ENCODE measurements around the gene CRY2. TPM values are rescaled to one million over a fixed set of nuclear protein-coding genes. Genes with fewer than 3 reads are reported as not detected.

CRY2 gene
- polyA plus RNA-seq, 2 of the 4 experiments (the other 2 are of a cell fraction) = 3.2 to 4.1 TPM

- WGBS (ENCODE audit: missing lambda C conversion rate) = 41% methylated on average over 4 of the region's 4 CpGs
- POLR2A ChIA-PET = no interaction called here
- DNase-seq (ENCODE audit: low read depth in 1 of 2, low spot score in 1 of 2) = no peak
- no peak for FAIRE-seq
- CTCF ChIA-PET = interaction anchor here (1.6 to 4.4 kb wide), 2 partner anchors 14 to 31 kb away, joined by 5 to 25 read pairs; no protein-coding TSS in a partner anchor
- H3K4me1 ChIP-seq = no peaks in the 10 kb centered on the region
- H3K4me2 ChIP-seq = no peak overlapping the region
- no peak overlapping the region for H3K4me3 ChIP-seq
- peaks cover 4% of the 10 kb centered on the region; the same call in 1 of the 3 replicates for H3K9me3 ChIP-seq
- no peak for TF ChIP-seq KDM5A (IDR thresholded peaks at IDR 0.05)
- no peak for TF ChIP-seq MYC (IDR thresholded peaks at IDR 0.05; ENCODE audit: borderline replicate concordance, low read length)
- TF ChIP-seq RFX5 (IDR thresholded peaks at IDR 0.05) = no peak
- no peak for TF ChIP-seq ELK1 (IDR thresholded peaks at IDR 0.05; ENCODE audit: low read depth, low read length)
- no peak for TF ChIP-seq CBX2 (IDR thresholded peaks at IDR 0.05; ENCODE audit: borderline replicate concordance, low read depth)
- TF ChIP-seq HOXB5 (CRISPR knock-in tag; IDR thresholded peaks at IDR 0.05) = no peak
- TF ChIP-seq FOXS1 (CRISPR knock-in tag; IDR thresholded peaks at IDR 0.05) = no peak
- TF ChIP-seq ZNF302 (CRISPR knock-in tag; IDR thresholded peaks at IDR 0.05) = no peak
- no peak for TF ChIP-seq RNF2 (IDR thresholded peaks at IDR 0.05; ENCODE audit: borderline replicate concordance, low read depth)
- TF ChIP-seq REST (IDR thresholded peaks at IDR 0.05) = no peak
- no peak for TF ChIP-seq KDM1A (IDR thresholded peaks at IDR 0.05; ENCODE audit: low read depth)
- no peak for TF ChIP-seq CHD4 (IDR thresholded peaks at IDR 0.05; ENCODE audit: borderline replicate concordance)
- no peak for TF ChIP-seq HOXA7 (CRISPR knock-in tag; IDR thresholded peaks at IDR 0.05)
- no peak for TF ChIP-seq POLR2A (IDR thresholded peaks at IDR 0.05; ENCODE audit: low read length)
- TF ChIP-seq MAZ (IDR thresholded peaks at IDR 0.05; ENCODE audit: borderline replicate concordance, low read depth, low read length) = no peak
- ATAC-seq = no peak
- H3K27ac ChIP-seq = no peak overlapping the region
Observed at GRCh38 chr11:45828996-45829395, 18.3 kb upstream of the CRY2 start.

GRCh38 chr11:45830596-45830995, 16.7 kb upstream of the CRY2 start:
- ChIA-PET POLR2A (no interaction called here), CTCF (interaction anchor here (1.6 kb wide), 1 partner anchor 29 kb away, joined by 5 read pairs; no protein-coding TSS in a partner anchor)
- Histone ChIP-seq H3K27ac (no peak overlapping the region), H3K4me1 (no peaks in the 10 kb centered on the region), H3K9me3 (peaks cover 4% of the 10 kb centered on the region; the same call in 1 of the 3 replicates), H3K4me2 (no peak overlapping the region), H3K4me3 (no peak overlapping the region)
- DNase-seq (ENCODE audit: low read depth in 1 of 2, low spot score in 1 of 2) (no peak), FAIRE-seq (no peak), ATAC-seq (no peak)
- WGBS (ENCODE audit: missing lambda C conversion rate) = 54% methylated on average over 2 of the region's 2 CpGs
- no peak for TF ChIP-seq MYC (IDR thresholded peaks at IDR 0.05; ENCODE audit: borderline replicate concordance, low read length)

- ChIA-PET POLR2A (no interaction called here), CTCF (interaction anchor here (1.1 to 3.0 kb wide), 2 partner anchors 10 to 61 kb away, joined by 3 to 9 read pairs; no protein-coding TSS in a partner anchor)
- 66% methylated on average over 9 of the region's 9 CpGs for WGBS (ENCODE audit: missing lambda C conversion rate)
- Histone ChIP-seq H3K4me2 (no peak overlapping the region), H3K27ac (no peak overlapping the region), H3K4me1 (no peaks in the 10 kb centered on the region), H3K9me3 (no peaks in the 10 kb centered on the region), H3K4me3 (no peak overlapping the region)
- FAIRE-seq (no peak), ATAC-seq (no peak), DNase-seq (ENCODE audit: low read depth in 1 of 2, low spot score in 1 of 2) (no peak)
- TF ChIP-seq NFE2L2 (conservative IDR thresholded peaks at IDR 0.05; ENCODE audit: low read length) (no peak), SREBF2 (IDR thresholded peaks at IDR 0.05) (no peak), KDM1A (IDR thresholded peaks at IDR 0.05; ENCODE audit: low read depth) (peak; percentile 54; the same call in 1 of the 2 replicates)
Observed at GRCh38 chr11:45832811-45833441, 14.3 kb upstream of the CRY2 start.

Data from A549 (cell line).